Epithelial cell of proximal tubule (primary cell): ENCODE data around the gene FZD2. TPM values are rescaled to one million over a fixed set of nuclear protein-coding genes. Genes with fewer than 3 reads are reported as not detected.
"Not testable (repeated sequence)": the region's sequence is repeated elsewhere in the genome, so short reads cannot be mapped to it uniquely, and the experiment has no call there.

Experiments
- DNase-seq: peaks from one replicate; pipeline ENCODE4 v3.0.0-alpha.2; 2011; ENCODE audit warnings: low read depth
- H3K4me3 ChIP-seq: 2 replicates; pipeline ENCODE4 v1.5.1; 2011; ENCODE audit warnings: low read depth, mild to moderate bottlenecking, low read length
- total RNA-seq: library from RNA; depleted of rRNA; stranded (reverse); fragments of >200 nt; gene quantifications from 2 replicates; pipeline ENCODE4 v1.2.3, GENCODE V29; 2015
- TF ChIP-seq, protein P1 (sequence below): conservative IDR thresholded peaks from 2 replicates; pipeline ENCODE4 v1.5.1; 2012; ENCODE audit warnings: low read depth, mild to moderate bottlenecking, low read length

Gene FZD2
- total RNA-seq, 1 donor from 2014 or later: 4.1 TPM

DNA sequence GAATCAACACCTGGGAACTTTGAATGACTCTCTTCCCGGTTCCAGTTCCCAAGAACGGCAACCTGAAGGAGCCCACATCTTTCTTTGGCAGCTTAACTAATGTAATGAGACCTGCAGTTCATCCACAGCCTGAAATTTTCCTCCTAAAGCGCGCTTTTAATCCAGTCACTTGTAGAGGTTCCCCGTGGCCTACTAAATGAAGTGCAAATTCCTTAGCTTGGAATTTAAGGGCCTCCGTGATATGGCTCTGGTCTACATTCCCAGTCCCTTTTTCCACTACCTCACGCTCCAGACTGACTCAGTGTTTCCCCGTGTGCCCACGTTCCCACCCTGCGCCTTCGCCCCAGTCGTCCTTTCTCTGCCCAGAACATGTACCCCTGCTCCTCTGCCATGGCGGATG is 27.2 kb downstream of the FZD2 start:
- no peak for DNase-seq
- TF ChIP-seq, protein P1, sequence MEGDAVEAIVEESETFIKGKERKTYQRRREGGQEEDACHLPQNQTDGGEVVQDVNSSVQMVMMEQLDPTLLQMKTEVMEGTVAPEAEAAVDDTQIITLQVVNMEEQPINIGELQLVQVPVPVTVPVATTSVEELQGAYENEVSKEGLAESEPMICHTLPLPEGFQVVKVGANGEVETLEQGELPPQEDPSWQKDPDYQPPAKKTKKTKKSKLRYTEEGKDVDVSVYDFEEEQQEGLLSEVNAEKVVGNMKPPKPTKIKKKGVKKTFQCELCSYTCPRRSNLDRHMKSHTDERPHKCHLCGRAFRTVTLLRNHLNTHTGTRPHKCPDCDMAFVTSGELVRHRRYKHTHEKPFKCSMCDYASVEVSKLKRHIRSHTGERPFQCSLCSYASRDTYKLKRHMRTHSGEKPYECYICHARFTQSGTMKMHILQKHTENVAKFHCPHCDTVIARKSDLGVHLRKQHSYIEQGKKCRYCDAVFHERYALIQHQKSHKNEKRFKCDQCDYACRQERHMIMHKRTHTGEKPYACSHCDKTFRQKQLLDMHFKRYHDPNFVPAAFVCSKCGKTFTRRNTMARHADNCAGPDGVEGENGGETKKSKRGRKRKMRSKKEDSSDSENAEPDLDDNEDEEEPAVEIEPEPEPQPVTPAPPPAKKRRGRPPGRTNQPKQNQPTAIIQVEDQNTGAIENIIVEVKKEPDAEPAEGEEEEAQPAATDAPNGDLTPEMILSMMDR: no peak
- H3K4me3 ChIP-seq: no peak overlapping the region

DNA sequence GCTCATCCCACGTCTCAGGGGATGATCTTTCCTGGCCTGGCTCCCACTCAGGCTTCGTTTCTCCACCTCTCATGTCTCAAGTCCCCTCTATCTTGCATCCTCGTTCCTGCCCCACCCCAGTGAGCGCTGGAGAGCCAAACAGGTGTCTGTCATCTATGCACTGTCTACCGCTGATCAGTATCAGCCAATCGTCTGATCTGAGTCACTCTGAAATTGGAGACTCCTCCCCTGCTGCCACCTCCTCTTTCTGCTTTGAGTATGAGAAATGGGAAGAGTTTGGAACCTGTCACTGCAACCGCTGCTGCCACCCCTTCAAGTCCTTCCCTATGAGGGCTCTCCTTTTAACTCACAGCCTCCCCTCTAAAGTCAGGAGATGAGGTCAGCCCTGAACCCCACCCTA is 28.0 kb downstream of the FZD2 start:
- no peak for DNase-seq

DNA sequence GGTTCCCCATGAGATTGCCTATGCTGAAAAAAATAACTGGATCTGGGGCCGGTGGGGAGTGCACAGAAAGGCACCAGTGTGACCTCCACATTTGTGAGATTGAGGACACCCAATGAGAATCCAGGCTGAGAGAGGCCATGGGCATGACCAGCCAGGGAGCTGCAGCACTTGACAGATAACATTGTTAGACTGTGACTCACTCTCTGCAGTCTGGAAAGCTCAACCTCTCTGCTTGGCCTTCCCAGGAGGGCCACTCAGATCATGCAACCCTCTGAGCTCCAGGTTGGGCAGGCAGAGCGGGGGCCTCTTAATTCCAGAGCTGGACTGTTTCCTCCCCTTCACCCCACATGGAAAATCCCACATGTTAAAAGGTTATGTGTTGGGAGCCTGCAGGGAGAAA is 30.1 kb downstream of the FZD2 start:
- no peak overlapping the region for H3K4me3 ChIP-seq
- DNase-seq: peak; percentile 52
- TF ChIP-seq, protein P1: no peak

More for the DNA sequence above, 28.0 kb downstream of the FZD2 start:
- TF ChIP-seq, protein P1: no peak
- H3K4me3 ChIP-seq: no peak overlapping the region

DNA sequence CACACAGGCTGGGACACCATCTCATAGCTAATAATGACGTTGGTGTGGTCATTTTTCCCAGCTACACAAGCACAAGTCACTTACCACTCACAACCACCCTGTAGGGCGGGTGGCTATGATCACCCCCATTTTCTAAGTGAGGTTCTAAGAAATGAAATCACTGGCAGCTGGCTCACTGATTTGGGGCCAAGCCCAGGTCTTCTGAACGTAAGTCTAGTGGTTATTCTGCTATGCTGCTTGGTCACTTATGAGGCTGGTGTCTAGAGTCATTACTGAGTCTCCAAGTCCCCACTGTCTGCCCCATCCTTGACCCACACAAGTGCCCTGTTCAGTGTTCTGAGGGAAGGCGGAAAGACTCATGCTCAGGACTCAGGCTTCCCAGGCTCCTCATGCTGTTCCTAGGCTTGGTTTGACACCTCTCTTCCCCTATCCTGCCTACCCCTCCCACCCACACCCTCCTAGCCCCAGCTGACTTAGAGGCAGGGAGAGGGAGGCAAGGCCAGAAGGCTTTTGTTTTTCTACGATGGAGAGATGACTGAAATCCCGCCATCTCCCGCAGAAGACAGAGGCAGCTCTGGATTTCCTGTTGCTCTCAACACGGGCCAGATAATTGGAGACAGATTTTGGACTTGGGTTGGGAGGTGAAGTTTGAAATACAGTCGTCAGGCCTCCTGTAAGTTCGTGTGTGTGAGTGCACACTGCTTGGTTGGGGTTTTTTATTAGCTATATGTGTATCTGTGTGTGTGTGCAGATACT is 32.2 kb downstream of the FZD2 start:
- no peak for DNase-seq
- no peak overlapping the region for H3K4me3 ChIP-seq
- TF ChIP-seq, protein P1: no peak

DNA sequence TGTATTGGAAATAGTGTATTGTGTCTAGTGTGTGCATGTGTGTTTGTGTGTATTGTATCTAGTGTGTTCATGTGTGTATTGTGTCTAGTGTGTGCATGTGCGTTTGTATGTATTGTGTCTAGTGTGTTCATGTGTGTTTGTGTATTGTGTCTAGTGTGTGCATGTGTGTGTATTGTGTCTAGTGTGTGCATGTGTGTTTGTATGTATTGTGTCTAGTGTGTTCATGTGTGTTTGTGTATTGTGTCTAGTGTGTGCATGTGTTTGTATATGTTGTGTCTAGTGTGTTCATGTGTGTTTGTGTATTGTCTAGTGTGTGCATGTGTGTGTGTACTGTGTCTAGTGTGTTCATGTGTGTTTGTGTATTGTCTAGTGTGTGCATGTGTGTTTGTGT is 32.8 kb downstream of the FZD2 start:
- not testable (repeated sequence) for DNase-seq, H3K4me3 ChIP-seq

DNA sequence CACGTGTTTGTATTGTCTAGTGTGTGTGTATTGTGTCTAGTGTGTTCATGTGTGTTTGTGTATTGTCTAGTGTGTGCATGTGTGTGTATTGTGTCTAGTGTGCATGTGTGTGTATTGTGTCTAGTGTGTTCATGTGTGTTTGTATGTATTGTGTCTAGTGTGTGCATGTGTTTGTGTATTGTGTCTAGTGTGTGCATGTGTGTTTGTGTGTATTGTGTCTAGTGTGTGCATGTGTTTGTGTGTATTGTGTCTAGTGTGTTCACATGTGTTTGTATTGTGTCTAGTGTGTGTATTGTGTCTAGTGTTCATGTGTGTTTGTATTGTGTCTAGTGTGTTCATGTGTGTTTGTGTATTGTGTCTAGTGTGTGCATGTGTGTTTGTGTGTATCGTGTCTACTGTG is 33.5 kb downstream of the FZD2 start:
- DNase-seq, H3K4me3 ChIP-seq: not testable (repeated sequence)

DNA sequence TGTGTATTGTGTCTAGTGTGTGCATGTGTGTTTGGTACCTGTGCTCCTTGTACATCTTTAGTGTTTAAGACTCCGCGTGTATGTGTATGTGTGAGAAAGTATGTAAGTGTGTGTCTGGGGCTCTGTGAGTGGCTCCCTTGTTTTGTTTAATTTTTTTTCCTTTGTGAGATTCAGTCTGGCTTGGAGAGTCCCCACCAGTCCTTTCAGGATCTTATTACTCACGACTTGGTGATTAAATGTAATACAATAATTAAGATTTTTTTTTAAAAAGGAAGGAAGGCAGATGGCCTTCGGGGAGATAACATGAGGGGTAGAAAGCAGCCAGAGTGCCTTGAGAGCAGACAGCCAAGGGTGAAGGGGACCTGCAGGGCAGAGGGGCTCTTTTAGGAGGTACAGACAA is 33.9 kb downstream of the FZD2 start:
- no peak for DNase-seq
- TF ChIP-seq, protein P1: no peak

DNA sequence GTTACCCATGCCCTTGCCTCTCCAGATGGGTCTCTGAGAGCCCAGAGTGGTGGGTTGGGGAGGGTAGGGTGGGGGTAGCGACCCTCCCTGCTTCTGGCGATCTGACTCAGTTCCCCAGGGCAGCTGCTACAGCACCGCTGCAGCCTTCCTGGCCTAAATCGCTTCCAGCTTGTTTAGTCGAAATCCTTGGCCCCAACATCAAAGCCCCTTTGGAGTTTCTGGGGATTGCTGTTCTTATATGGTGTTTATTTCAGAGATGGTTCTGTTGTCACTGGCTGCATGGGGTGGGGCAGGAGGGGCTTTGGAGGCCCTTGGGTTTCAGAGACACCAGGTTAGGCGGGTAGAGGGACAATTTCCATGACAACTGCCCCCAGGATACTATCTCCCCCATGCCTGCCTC is 35.9 kb downstream of the FZD2 start:
- no peak for DNase-seq
- TF ChIP-seq, protein P1: no peak
- H3K4me3 ChIP-seq: no peak overlapping the region

More for the DNA sequence above, 33.9 kb downstream of the FZD2 start:
- H3K4me3 ChIP-seq: no peak overlapping the region
